Gastroesophageal sphincter (tissue), 4 donors: ENCODE results near the gene LCMT1. TPM values are rescaled to one million over a fixed set of nuclear protein-coding genes. Genes with fewer than 3 reads are reported as not detected.
"Not testable (repeated sequence)": the region's sequence is repeated elsewhere in the genome, so short reads cannot be mapped to it uniquely, and the experiment has no call there.

Source experiments
- ATAC-seq: fragments of 150-250 bp; one replicate; pipeline ENCODE4 v1.9.1; 2016; ENCODE audit warnings: mild to moderate bottlenecking, moderate library complexity
- H3K27ac ChIP-seq, 4 donors: fragments of 200-600 bp; sonication (generic) in 3 of 4; 1 replicate in 3 of 4; 2 replicates in 1 of 4; pipeline ENCODE4 v1.5.1; 2016 to 2019
- H3K27me3 ChIP-seq: fragments of 200-600 bp; sonication (generic); one replicate; pipeline ENCODE4 v1.5.1; 2019
- H3K36me3 ChIP-seq, 2 donors: fragments of 200-600 bp; sonication (generic); one replicate each; pipeline ENCODE4 v1.5.1; 2019; ENCODE audit warnings: control low read depth in 1 of 2
- H3K4me1 ChIP-seq, 3 donors: fragments of 200-600 bp; sonication (generic); 1 replicate in 2 of 3; 2 replicates in 1 of 3; pipeline ENCODE4 v1.5.1; 2016 to 2019; ENCODE audit warnings: control low read depth in 2 of 3
- H3K4me3 ChIP-seq, 2 donors: fragments of 200-600 bp; sonication (generic); one replicate each; pipeline ENCODE4 v1.5.1; 2019; ENCODE audit warnings: mild to moderate bottlenecking in 1 of 2, moderate library complexity in 1 of 2
- H3K9me3 ChIP-seq, 3 donors: fragments of 200-600 bp; sonication (generic); one replicate each; pipeline ENCODE4 v1.5.1; 2017 to 2019; ENCODE audit warnings: control low read depth in 2 of 3
- EP300 ChIP-seq: sonication (generic); formaldehyde crosslinking; IDR thresholded peaks from one replicate; pipeline ENCODE4 v1.6.1; 2017; ENCODE audit warnings: antibody characterized with exemption, mild to moderate bottlenecking
- POLR2A ChIP-seq, 2 donors: fragments of 450-650 bp; IDR thresholded peaks; one replicate each; pipeline ENCODE4 v1.6.1; 2017; ENCODE audit warnings: antibody characterized with exemption in 2 of 2, mild to moderate bottlenecking in 2 of 2, moderate library complexity in 1 of 2
- POLR2AphosphoS5 ChIP-seq: sonication (generic); formaldehyde crosslinking; IDR thresholded peaks from one replicate; pipeline ENCODE4 v1.6.1; 2017; ENCODE audit warnings: antibody characterized with exemption
- WGBS, 2 donors: methylation state at CpG; one replicate each; pipeline ENCODE4 v1.1.5; 2018; ENCODE audit warnings: low coverage in 1 of 2; 5-methylcytosine and 5-hydroxymethylcytosine counted together
- total RNA-seq, 4 donors: library from RNA; depleted of rRNA; stranded (reverse); fragments of >200 nt; gene quantifications; one replicate each; pipeline ENCODE4 v1.1.0, GENCODE V29; 2016
- TF ChIP-seq, protein P1 (sequence below), 4 experiments: fragments of 200-600 bp in 2 of 4; fragments of 450-650 bp in 2 of 4; sonication (generic) in 1 of 4; IDR thresholded peaks; one replicate each; pipeline ENCODE4 v1.5.1; 2017 to 2019; ENCODE audit warnings: antibody characterized with exemption in 4 of 4, mild to moderate bottlenecking in 2 of 4, moderate library complexity in 2 of 4

LCMT1 gene
- 10 to 100 TPM; 15.1 to 49.3 (median 24.9) TPM for total RNA-seq

DNA sequence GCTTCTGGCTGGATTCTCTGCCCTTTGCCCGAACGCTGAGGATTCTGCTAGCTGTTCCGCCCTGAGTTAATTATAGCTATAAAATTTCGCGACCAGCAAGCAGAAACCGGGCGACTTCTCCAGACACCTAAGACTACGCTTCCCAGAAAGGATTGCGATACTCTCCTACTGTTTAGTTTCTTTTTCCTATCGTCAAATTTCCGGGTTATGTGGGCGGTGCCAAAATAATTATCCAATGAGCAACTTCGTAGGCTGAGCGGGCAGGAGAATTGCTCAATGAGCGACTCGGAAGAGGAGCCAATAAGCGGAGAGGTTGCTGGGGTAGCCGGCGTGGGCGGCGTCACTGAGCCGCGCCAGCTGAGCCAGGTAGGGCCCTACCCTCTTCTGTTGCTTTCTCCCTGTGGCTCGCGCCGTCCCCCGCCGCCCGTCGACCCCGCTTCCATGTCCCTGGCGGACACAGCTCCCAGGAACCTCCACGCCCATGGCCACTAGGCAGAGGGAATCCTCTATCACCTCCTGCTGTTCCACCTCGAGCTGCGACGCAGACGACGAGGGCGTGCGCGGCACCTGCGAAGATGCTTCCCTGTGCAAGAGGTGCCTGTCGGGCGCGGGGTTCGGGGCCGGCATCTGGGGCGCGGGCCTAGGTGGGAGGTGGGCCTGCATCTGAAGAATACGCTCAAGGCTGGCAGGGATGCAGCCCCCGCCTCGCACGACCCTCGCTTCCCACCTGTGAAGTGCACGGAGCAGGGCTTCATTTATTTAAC is at the start of gene LCMT1:
LCMT1 (plus strand) TSS at position 340 of the 764 bp plus-strand sequence; CDS start at position 482, 142 bp downstream.
- Histone ChIP-seq H3K27ac (peak within 1 kb of the TSS; percentile 34 to 87 (median 83)), H3K36me3 (peaks cover 0 to 21% of the 10 kb centered on the region in 2 donors), H3K4me1 (peaks cover 0 to 61% (median 18%) of the 10 kb centered on the region in 3 donors), H3K9me3 (no peaks in the 10 kb centered on the region), H3K4me3 (peak within 1 kb of the TSS; percentile 87 to 88), H3K27me3 (no peaks in the 10 kb centered on the region)
- WGBS, 2 donors, result 0 to 1% methylated on average over 4 to 29 of the region's 55 CpGs
- TF ChIP-seq POLR2AphosphoS5 (peak; percentile 84), POLR2A (IDR thresholded peaks at IDR 0.05) (peak; percentile 43 to 68)
- TF ChIP-seq, protein P1, sequence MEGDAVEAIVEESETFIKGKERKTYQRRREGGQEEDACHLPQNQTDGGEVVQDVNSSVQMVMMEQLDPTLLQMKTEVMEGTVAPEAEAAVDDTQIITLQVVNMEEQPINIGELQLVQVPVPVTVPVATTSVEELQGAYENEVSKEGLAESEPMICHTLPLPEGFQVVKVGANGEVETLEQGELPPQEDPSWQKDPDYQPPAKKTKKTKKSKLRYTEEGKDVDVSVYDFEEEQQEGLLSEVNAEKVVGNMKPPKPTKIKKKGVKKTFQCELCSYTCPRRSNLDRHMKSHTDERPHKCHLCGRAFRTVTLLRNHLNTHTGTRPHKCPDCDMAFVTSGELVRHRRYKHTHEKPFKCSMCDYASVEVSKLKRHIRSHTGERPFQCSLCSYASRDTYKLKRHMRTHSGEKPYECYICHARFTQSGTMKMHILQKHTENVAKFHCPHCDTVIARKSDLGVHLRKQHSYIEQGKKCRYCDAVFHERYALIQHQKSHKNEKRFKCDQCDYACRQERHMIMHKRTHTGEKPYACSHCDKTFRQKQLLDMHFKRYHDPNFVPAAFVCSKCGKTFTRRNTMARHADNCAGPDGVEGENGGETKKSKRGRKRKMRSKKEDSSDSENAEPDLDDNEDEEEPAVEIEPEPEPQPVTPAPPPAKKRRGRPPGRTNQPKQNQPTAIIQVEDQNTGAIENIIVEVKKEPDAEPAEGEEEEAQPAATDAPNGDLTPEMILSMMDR (IDR thresholded peaks at IDR 0.05), result no peak
- peak; percentile 93 for ATAC-seq

DNA sequence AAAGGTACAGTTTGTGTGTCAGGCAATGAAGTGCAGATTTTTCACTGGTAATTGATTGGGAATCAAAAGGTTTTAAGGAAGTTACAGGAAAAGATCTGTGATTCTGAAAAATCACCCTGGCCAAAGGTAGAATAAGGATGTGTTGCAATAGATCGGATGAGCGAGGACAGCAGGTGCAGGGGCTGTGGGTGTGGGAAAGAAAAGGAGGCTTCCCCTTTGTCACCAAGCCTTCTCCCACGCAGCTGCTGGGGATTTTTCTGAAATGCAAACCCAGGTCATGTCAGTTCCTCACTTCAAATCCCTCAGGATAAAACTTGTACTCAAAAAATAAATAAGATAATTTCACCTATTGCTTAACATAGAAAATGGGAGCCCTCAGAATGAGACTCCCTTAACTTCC is 48.4 kb upstream of the LCMT1 start:
- Histone ChIP-seq H3K36me3 (no peaks in the 10 kb centered on the region), H3K4me3 (no peak overlapping the region), H3K27me3 (no peaks in the 10 kb centered on the region), H3K4me1 (peaks cover 0 to 17% (median 6%) of the 10 kb centered on the region in 3 donors), H3K27ac (no peak overlapping the region), H3K9me3 (no peaks in the 10 kb centered on the region)
- TF ChIP-seq POLR2AphosphoS5 (no peak), EP300 (no peak), POLR2A (IDR thresholded peaks at IDR 0.05) (no peak)
- TF ChIP-seq, protein P1 (IDR thresholded peaks at IDR 0.05), result no peak
- 61 to 67% methylated on average over 1 to 3 of the region's 3 CpGs for WGBS, 2 donors
- no peak for ATAC-seq

DNA sequence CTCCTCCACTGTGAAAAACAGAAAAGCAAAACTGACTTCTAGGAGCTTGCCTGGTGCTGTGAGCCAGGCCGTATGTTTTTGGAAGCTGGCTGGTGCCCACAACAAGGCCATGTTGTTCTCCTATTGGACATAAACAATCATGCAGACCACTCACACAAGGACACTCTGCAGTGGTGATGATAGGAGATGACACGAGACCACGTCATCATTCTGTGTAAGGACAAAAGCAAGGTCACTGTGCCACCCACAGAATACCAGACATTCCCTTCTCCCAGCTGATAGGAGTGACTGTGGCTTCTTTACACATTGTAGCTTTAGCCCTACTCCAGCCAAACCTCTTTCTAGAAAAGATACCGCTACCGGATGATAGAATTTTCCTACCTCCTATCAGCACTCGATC is 47.7 kb upstream of the LCMT1 start:
- ATAC-seq, result no peak
- no peaks in the 10 kb centered on the region for H3K36me3 ChIP-seq
- H3K9me3 ChIP-seq, result no peaks in the 10 kb centered on the region
- no peak overlapping the region for H3K4me3 ChIP-seq
- no peaks in the 10 kb centered on the region for H3K27me3 ChIP-seq
- no peak overlapping the region for H3K27ac ChIP-seq
- TF ChIP-seq EP300 (no peak), POLR2A (IDR thresholded peaks at IDR 0.05) (no peak), POLR2AphosphoS5 (no peak)
- TF ChIP-seq, protein P1 (IDR thresholded peaks at IDR 0.05), result no peak
- 86 to 89% methylated on average over 3 to 6 of the region's 6 CpGs for WGBS, 2 donors
- H3K4me1 ChIP-seq, result peaks cover 0 to 23% (median 6%) of the 10 kb centered on the region in 3 donors

DNA sequence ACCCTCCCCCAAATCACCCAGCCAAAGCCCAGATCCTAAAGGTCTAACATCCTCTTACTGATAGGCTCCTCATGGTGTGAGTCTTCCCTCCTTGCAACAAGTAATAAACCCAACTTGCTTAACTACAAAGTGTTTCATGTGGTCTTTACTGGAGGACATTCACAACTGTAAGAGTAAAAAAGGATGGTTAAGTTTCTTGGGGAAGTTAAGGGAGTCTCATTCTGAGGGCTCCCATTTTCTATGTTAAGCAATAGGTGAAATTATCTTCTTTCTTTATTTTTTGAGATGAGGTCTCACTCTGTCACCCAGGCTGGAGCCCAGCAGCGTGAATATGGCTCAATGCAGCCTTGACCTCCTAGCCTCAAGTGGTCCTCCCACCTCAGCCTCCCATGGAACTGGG is 47.3 kb upstream of the LCMT1 start:
- not testable (repeated sequence) for H3K4me3 ChIP-seq, H3K36me3 ChIP-seq, H3K9me3 ChIP-seq, H3K27me3 ChIP-seq, ATAC-seq
- Histone ChIP-seq H3K4me1 (peaks cover 0 to 23% (median 6%) of the 10 kb centered on the region in 3 donors), H3K27ac (peak overlapping the region in 2 of 4 donors; percentile 22 to 95)
- 90 to 93% methylated on average over 1 of the region's 1 CpG for WGBS, 2 donors

DNA sequence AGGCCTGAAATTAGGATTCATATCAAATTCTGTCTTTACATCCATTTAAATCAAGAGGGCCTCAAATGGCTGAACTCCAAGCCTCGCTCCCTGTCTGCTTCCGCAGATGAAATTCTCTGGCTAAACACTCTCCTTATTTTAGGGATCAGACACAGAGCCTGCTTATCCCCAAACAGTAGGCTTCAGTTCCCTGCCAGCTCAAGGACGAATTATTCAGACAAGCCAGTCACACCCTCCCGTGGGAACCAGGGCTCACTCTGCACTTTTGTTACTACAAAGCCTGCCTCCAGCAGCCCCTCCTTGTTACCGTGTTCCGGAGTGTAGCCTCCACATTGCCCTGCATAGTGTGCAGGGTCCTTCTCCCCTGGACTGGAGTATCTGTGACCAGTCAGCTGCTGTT is 46.6 kb upstream of the LCMT1 start:
- no peaks in the 10 kb centered on the region for H3K9me3 ChIP-seq
- H3K4me3 ChIP-seq, result no peak overlapping the region
- peak overlapping the region in 2 of 4 donors; percentile 22 to 95 for H3K27ac ChIP-seq
- no peak for ATAC-seq
- no peaks in the 10 kb centered on the region for H3K36me3 ChIP-seq
- H3K27me3 ChIP-seq, result no peaks in the 10 kb centered on the region
- H3K4me1 ChIP-seq, result peaks cover 0 to 23% (median 6%) of the 10 kb centered on the region in 3 donors
- WGBS, 2 donors, result 65 to 69% methylated on average over 3 to 4 of the region's 6 CpGs
- TF ChIP-seq, protein P1 (IDR thresholded peaks at IDR 0.05), result no peak
- TF ChIP-seq POLR2A (IDR thresholded peaks at IDR 0.05) (no peak), POLR2AphosphoS5 (no peak), EP300 (no peak)
